C4-2B (cell line): ENCODE measurements around the gene CTNNBIP1.

Experiments used
- H3K27ac ChIP-seq: fragments of 450-650 bp; 2 replicates; pipeline ENCODE4 v1.5.1; 2017
- ZFX ChIP-seq: fragments of 450-650 bp; IDR thresholded peaks from 2 replicates; pipeline ENCODE4 v1.6.1; 2017
- TF ChIP-seq, protein P1 (sequence below): fragments of 450-650 bp; conservative IDR thresholded peaks from 2 replicates; pipeline ENCODE4 v1.5.1; 2017; ENCODE audit warnings: mild to moderate bottlenecking

The CTNNBIP1 gene

GRCh38 chr1:9833632-9834031 lies 76.4 kb downstream of the CTNNBIP1 start:
- H3K27ac ChIP-seq, result no peak overlapping the region
- TF ChIP-seq, protein P1, sequence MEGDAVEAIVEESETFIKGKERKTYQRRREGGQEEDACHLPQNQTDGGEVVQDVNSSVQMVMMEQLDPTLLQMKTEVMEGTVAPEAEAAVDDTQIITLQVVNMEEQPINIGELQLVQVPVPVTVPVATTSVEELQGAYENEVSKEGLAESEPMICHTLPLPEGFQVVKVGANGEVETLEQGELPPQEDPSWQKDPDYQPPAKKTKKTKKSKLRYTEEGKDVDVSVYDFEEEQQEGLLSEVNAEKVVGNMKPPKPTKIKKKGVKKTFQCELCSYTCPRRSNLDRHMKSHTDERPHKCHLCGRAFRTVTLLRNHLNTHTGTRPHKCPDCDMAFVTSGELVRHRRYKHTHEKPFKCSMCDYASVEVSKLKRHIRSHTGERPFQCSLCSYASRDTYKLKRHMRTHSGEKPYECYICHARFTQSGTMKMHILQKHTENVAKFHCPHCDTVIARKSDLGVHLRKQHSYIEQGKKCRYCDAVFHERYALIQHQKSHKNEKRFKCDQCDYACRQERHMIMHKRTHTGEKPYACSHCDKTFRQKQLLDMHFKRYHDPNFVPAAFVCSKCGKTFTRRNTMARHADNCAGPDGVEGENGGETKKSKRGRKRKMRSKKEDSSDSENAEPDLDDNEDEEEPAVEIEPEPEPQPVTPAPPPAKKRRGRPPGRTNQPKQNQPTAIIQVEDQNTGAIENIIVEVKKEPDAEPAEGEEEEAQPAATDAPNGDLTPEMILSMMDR, result no peak
- no peak for TF ChIP-seq ZFX

GRCh38 chr1:9827558-9828185 lies 82.4 kb downstream of the CTNNBIP1 start:
- peak overlapping the region; percentile 95; the same call in 1 of the 2 replicates for H3K27ac ChIP-seq
- no peak for TF ChIP-seq ZFX
- TF ChIP-seq, protein P1, result no peak

GRCh38 chr1:9826616-9827015 lies 83.5 kb downstream of the CTNNBIP1 start:
- TF ChIP-seq, protein P1, result no peak
- TF ChIP-seq ZFX, result no peak
- H3K27ac ChIP-seq, result peak overlapping the region; percentile 95

GRCh38 chr1:9826087-9826486 lies 84.0 kb downstream of the CTNNBIP1 start:
- H3K27ac ChIP-seq, result peak overlapping the region; percentile 95
- no peak for TF ChIP-seq ZFX
- TF ChIP-seq, protein P1, result no peak

DNA sequence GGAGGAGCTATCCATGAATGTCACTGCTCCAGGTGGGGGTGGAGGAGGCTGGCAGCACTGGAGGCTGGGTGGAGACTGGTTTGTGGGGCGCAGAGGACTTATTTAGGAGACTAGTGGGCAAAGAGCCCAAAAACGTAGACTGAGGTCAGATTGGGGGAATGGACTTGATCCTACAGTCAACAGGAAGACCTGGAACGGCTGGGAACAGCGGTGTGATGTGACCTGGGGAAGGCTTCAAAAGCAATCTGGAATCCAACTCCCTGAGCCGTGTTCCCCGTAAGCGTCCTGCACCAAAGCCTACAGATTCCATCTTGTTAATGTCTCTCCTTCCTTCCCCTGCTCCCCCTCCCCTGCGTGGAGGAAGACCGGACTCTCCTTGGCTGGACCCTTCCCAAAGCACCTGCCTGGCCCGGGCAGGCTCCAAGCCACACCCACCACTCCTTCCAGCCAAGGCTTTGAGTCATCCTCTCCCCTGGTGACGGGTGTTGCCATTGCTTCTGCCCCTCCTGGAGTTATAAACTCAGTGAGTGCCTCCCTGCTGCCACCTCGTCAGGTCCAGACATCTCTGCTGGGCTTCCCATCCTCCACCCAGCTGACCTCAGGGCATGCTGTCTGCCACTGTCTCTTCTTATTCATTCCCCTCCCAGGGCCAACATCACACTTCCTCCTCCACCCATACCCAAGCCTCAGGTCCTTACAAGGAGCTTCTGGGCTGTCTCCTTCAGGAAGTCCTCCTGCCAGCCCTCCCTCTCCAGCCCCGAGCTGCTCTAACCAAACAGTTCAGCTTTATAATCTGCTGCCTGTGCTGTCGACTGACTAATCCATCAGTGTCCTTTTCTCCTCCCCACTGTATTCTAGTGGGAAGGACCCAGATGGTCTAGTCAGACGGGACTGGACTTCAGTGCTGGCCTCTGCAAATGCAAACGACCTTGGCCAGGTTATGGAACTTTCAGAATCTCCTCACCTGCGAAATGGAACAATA lies 84.7 kb downstream of the CTNNBIP1 start:
- TF ChIP-seq ZFX, result no peak
- peak overlapping the region; percentile 95 for H3K27ac ChIP-seq

DNA sequence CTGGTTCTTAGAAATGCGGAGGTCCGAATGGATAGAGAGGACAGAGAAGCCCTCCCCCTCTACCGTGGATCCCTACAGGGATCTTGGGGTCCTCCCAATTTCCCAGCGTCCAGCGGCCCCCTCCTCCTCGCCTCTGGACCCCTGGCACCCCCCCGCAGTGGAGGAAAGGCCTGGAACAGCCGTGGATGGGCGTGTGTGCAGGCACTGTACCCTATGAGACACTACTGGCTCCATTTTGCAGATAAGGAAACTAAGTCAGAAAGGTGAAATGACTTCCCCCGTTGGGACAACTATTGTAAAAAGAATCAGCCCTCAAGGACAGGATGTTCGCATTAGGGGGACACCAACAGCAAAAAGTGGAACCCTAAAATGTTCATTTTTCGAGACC lies 85.4 kb downstream of the CTNNBIP1 start:
- TF ChIP-seq, protein P1, result no peak
- TF ChIP-seq ZFX, result no peak
- peak overlapping the region; percentile 95 for H3K27ac ChIP-seq

- no peak for TF ChIP-seq ZFX
- TF ChIP-seq, protein P1, result no peak
- peak within 1 kb of the TSS; percentile 95 for H3K27ac ChIP-seq
These were observed 85.9 kb downstream of the CTNNBIP1 start, which contains the start of gene CLSTN1 for GRCh38 chr1:9823943-9824701. CLSTN1 (minus strand) TSS chr1:9823965; CDS start chr1:9823733, 232 bp downstream.
